ENCODE results near the gene FLAD1.

The FLAD1 gene

DNA sequence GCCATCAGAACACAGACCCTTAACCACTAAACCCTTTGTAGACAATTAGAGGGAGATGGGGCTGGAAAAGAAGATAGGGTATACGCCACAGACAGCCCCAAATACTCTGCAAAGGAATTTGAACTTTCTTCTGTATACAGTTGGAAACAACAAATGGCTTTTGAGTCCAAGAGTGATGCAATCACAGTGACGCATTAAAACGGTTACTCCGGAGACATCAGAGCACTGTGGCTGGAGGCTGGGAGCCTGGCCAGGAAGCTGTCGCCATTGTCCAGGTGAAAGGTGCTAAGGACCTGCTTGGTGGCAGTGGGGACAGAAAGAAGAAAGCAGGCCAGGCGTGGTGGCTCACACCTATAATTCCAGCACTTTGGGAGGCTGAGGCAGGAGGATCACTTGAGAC, 4.2 kb downstream of the FLAD1 start:
- no peaks in the 10 kb centered on the region for H3K9me3 ChIP-seq (ENCODE audit: control insufficient read depth, insufficient read depth, low read depth, low read length)
- peaks cover 7 to 47% of the 10 kb centered on the region in 2 experiments; a peak in 2 of 3 replicates for H3K36me3 ChIP-seq (ENCODE audit: control insufficient read depth in 2 of 2, insufficient read depth in 1 of 2, low read length in 2 of 2)
- POLR2A ChIA-PET, result interaction anchor here (0.7 to 1.3 kb wide), 3 partner anchors 14 to 17 kb away, joined by 3 to 5 read pairs (median 3); partner anchors contain the start of gene SHC1
- no peak overlapping the region for H3K27ac ChIP-seq (ENCODE audit: extremely low read depth, low read depth, low read length)
- TF ChIP-seq ZNF121 (tag by site-specific recombination; IDR thresholded peaks at IDR 0.05) (peak; percentile 76; the same call in 1 of the 2 replicates), GLI2 (tag by site-specific recombination; IDR thresholded peaks at IDR 0.05; ENCODE audit: borderline replicate concordance, low read depth) (no peak), ZNF266 (tag by site-specific recombination; IDR thresholded peaks at IDR 0.05; ENCODE audit: low read depth) (no peak), ZBTB20 (tag by site-specific recombination; IDR thresholded peaks at IDR 0.05) (no peak)
- TF ChIP-seq, protein P1, sequence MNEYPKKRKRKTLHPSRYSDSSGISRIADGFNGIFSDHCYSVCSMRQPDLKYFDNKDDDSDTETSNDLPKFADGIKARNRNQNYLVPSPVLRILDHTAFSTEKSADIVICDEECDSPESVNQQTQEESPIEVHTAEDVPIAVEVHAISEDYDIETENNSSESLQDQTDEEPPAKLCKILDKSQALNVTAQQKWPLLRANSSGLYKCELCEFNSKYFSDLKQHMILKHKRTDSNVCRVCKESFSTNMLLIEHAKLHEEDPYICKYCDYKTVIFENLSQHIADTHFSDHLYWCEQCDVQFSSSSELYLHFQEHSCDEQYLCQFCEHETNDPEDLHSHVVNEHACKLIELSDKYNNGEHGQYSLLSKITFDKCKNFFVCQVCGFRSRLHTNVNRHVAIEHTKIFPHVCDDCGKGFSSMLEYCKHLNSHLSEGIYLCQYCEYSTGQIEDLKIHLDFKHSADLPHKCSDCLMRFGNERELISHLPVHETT (tag by site-specific recombination; IDR thresholded peaks at IDR 0.05), result no peak
- TF ChIP-seq, protein P2, sequence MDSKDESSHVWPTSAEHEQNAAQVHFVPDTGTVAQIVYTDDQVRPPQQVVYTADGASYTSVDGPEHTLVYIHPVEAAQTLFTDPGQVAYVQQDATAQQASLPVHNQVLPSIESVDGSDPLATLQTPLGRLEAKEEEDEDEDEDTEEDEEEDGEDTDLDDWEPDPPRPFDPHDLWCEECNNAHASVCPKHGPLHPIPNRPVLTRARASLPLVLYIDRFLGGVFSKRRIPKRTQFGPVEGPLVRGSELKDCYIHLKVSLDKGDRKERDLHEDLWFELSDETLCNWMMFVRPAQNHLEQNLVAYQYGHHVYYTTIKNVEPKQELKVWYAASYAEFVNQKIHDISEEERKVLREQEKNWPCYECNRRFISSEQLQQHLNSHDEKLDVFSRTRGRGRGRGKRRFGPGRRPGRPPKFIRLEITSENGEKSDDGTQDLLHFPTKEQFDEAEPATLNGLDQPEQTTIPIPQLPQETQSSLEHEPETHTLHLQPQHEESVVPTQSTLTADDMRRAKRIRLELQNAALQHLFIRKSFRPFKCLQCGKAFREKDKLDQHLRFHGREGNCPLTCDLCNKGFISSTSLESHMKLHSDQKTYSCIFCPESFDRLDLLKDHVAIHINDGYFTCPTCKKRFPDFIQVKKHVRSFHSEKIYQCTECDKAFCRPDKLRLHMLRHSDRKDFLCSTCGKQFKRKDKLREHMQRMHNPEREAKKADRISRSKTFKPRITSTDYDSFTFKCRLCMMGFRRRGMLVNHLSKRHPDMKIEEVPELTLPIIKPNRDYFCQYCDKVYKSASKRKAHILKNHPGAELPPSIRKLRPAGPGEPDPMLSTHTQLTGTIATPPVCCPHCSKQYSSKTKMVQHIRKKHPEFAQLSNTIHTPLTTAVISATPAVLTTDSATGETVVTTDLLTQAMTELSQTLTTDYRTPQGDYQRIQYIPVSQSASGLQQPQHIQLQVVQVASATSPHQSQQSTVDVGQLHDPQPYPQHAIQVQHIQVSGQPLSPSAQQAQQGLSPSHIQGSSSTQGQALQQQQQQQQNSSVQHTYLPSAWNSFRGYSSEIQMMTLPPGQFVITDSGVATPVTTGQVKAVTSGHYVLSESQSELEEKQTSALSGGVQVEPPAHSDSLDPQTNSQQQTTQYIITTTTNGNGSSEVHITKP (tag by site-specific recombination; IDR thresholded peaks at IDR 0.05), result no peak
- CTCF ChIA-PET, result interaction anchor here (0.6 to 2.6 kb wide), 6 partner anchors 9 to 656 kb away, joined by 3 to 15 read pairs (median 4); partner anchors contain the start of gene PBXIP1
- no peaks in the 10 kb centered on the region for H3K4me1 ChIP-seq (ENCODE audit: control insufficient read depth, insufficient read depth, low read length)
- no peak overlapping the region for H3K4me3 ChIP-seq (ENCODE audit: low read depth, low read length)

DNA sequence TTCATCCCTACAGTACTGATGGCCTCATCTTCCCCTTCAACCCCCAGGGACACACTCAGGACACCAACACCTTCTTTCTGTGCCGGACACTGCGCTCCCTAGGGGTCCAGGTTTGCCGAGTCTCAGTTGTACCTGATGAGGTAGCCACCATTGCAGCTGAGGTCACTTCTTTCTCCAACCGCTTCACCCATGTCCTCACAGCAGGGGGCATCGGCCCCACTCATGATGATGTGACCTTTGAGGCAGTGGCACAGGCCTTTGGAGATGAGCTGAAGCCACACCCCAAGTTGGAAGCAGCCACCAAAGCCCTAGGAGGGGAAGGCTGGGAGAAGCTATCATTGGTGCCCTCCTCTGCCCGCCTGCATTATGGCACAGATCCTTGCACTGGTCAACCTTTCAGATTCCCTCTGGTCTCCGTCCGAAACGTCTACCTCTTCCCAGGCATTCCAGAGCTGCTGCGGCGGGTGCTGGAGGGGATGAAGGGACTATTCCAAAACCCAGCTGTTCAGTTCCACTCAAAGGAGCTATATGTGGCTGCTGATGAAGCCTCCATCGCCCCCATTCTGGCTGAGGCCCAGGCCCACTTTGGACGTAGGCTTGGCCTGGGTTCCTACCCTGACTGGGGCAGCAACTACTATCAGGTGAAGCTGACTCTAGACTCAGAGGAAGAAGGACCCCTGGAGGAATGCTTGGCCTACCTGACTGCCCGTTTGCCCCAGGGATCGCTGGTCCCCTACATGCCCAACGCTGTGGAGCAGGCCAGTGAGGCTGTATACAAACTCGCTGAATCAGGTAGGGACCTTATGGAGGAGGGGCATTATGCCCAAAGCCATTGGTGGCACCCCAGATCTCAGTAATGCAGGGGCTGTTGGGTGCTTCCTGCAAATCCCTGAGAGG, 5.2 kb downstream of the FLAD1 start:
- Histone ChIP-seq H3K27ac (ENCODE audit: extremely low read depth, low read depth, low read length) (no peak overlapping the region), H3K36me3 (ENCODE audit: control insufficient read depth in 2 of 2, insufficient read depth in 1 of 2, low read length in 2 of 2) (peaks cover 7 to 53% of the 10 kb centered on the region in 2 experiments; a peak in 2 of 3 replicates), H3K9me3 (ENCODE audit: control insufficient read depth, insufficient read depth, low read depth, low read length) (no peaks in the 10 kb centered on the region), H3K4me3 (ENCODE audit: low read depth, low read length) (no peak overlapping the region), H3K4me1 (ENCODE audit: control insufficient read depth, insufficient read depth, low read length) (no peaks in the 10 kb centered on the region)
- CTCF ChIA-PET, result interaction anchor here (0.6 to 2.6 kb wide), 8 partner anchors 8 to 657 kb away, joined by 3 to 15 read pairs (median 4); partner anchors contain the start of gene PBXIP1
- TF ChIP-seq, protein P2 (tag by site-specific recombination; IDR thresholded peaks at IDR 0.05), result peak; percentile 42; the same call in 1 of the 2 replicates
- TF ChIP-seq ZBTB20 (tag by site-specific recombination; IDR thresholded peaks at IDR 0.05) (no peak), ZNF660 (tag by site-specific recombination; IDR thresholded peaks at IDR 0.05) (no peak)
- TF ChIP-seq, protein P3, sequence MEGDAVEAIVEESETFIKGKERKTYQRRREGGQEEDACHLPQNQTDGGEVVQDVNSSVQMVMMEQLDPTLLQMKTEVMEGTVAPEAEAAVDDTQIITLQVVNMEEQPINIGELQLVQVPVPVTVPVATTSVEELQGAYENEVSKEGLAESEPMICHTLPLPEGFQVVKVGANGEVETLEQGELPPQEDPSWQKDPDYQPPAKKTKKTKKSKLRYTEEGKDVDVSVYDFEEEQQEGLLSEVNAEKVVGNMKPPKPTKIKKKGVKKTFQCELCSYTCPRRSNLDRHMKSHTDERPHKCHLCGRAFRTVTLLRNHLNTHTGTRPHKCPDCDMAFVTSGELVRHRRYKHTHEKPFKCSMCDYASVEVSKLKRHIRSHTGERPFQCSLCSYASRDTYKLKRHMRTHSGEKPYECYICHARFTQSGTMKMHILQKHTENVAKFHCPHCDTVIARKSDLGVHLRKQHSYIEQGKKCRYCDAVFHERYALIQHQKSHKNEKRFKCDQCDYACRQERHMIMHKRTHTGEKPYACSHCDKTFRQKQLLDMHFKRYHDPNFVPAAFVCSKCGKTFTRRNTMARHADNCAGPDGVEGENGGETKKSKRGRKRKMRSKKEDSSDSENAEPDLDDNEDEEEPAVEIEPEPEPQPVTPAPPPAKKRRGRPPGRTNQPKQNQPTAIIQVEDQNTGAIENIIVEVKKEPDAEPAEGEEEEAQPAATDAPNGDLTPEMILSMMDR (tag by site-specific recombination; IDR thresholded peaks at IDR 0.05), result 0 out of 2 replicates have a peak, but pooled peaks have one; percentile 22
- POLR2A ChIA-PET, result interaction anchor here (0.9 to 1.3 kb wide), 5 partner anchors 11 to 32 kb away, joined by 3 to 5 read pairs (median 3); partner anchors contain the start of genes PBXIP1 and SHC1

All from HEK293 (cell line).